ENCODE results near the gene MRM3.

The MRM3 gene

GRCh38 chr17:806781-807522 lies 24.8 kb downstream of the MRM3 start:
- TF ChIP-seq CTCF (IDR thresholded peaks at IDR 0.05) = no peak

GRCh38 chr17:807523-808294 lies 25.6 kb downstream of the MRM3 start:
- TF ChIP-seq CTCF (IDR thresholded peaks at IDR 0.05) = no peak

- no peak for TF ChIP-seq CTCF (IDR thresholded peaks at IDR 0.05)
Observed at GRCh38 chr17:811051-811784, 29.1 kb downstream of the MRM3 start.

- TF ChIP-seq CTCF (IDR thresholded peaks at IDR 0.05) = no peak
Observed at GRCh38 chr17:812638-813204, 30.6 kb downstream of the MRM3 start.

GRCh38 chr17:814371-814770 lies 32.2 kb downstream of the MRM3 start:
- TF ChIP-seq CTCF (IDR thresholded peaks at IDR 0.05) = no peak

- TF ChIP-seq CTCF (IDR thresholded peaks at IDR 0.05) = no peak
Observed at GRCh38 chr17:819251-819650, 37.1 kb downstream of the MRM3 start.

- no peak for TF ChIP-seq CTCF (IDR thresholded peaks at IDR 0.05)
Observed at GRCh38 chr17:823501-823902, 41.3 kb downstream of the MRM3 start.
